GM23248 (cell line): Measurements from ENCODE around the gene PET100. TPM values are rescaled to one million over a fixed set of nuclear protein-coding genes. Genes with fewer than 3 reads are reported as not detected.

Experiments
- DNase-seq: peaks from one replicate; pipeline ENCODE4 v3.0.0-alpha.2; 2015
- H2AFZ ChIP-seq: fragments of 200-600 bp; sonication (generic); 2 replicates; pipeline ENCODE4 v1.6.1; 2016; ENCODE audit warnings: antibody characterized with exemption
- H3F3A ChIP-seq: fragments of 200-600 bp; sonication (generic); 2 replicates; pipeline ENCODE4 v1.6.1; 2016; ENCODE audit warnings: mild to moderate bottlenecking, antibody characterized with exemption, mixed run types; ENCODE audit not compliant: insufficient read depth
- H3K27ac ChIP-seq: fragments of 200-600 bp; sonication (generic); 2 replicates; pipeline ENCODE4 v1.5.1; 2016; ENCODE audit warnings: mild to moderate bottlenecking
- H3K27me3 ChIP-seq: fragments of 200-600 bp; sonication (generic); replicated peaks from 2 replicates; pipeline ENCODE4 v1.6.1; 2016; ENCODE audit warnings: mild to moderate bottlenecking; ENCODE audit not compliant: insufficient read depth
- H3K36me3 ChIP-seq: fragments of 200-600 bp; sonication (generic); 2 replicates; pipeline ENCODE4 v1.6.1; 2016; ENCODE audit warnings: low read depth, mild to moderate bottlenecking
- H3K4me1 ChIP-seq: fragments of 200-600 bp; sonication (generic); 2 replicates; pipeline ENCODE4 v1.6.1; 2016; ENCODE audit warnings: mild to moderate bottlenecking; ENCODE audit not compliant: insufficient read depth
- H3K4me2 ChIP-seq: fragments of 200-600 bp; sonication (generic); one replicate; pipeline ENCODE4 v1.6.1; 2016; ENCODE audit warnings: mild to moderate bottlenecking; ENCODE audit not compliant: unreplicated experiment
- H3K4me3 ChIP-seq: fragments of 200-600 bp; sonication (generic); 2 replicates; pipeline ENCODE4 v1.5.1; 2016; ENCODE audit warnings: mild to moderate bottlenecking
- H3K79me2 ChIP-seq: fragments of 200-600 bp; sonication (generic); 2 replicates; pipeline ENCODE4 v1.6.1; 2016; ENCODE audit warnings: mild to moderate bottlenecking; ENCODE audit not compliant: insufficient read depth
- H3K9ac ChIP-seq: fragments of 200-600 bp; sonication (generic); 2 replicates; pipeline ENCODE4 v1.6.1; 2016; ENCODE audit warnings: mild to moderate bottlenecking
- H3K9me2 ChIP-seq: fragments of 200-600 bp; sonication (generic); 2 replicates; pipeline ENCODE4 v1.6.1; 2016; ENCODE audit warnings: mixed run types, mild to moderate bottlenecking, moderate library complexity; ENCODE audit not compliant: insufficient read depth
- H3K9me3 ChIP-seq: fragments of 200-600 bp; sonication (generic); one replicate; pipeline ENCODE4 v1.6.1; 2017; ENCODE audit warnings: low read depth
- H4K20me1 ChIP-seq: fragments of 200-600 bp; sonication (generic); 2 replicates; pipeline ENCODE4 v1.6.0; 2016; ENCODE audit not compliant: insufficient read depth
- EZH2 ChIP-seq: fragments of 200-600 bp; sonication (generic); IDR thresholded peaks from 2 replicates; pipeline ENCODE4 v1.6.1; 2018; ENCODE audit warnings: antibody characterized with exemption, mild to moderate bottlenecking; ENCODE audit not compliant: insufficient read depth, poor library complexity, severe bottlenecking
- EZH2phosphoT487 ChIP-seq: fragments of 200-600 bp; sonication (generic); IDR thresholded peaks from 2 replicates; pipeline ENCODE4 v1.6.1; 2018; ENCODE audit warnings: antibody characterized with exemption, moderate library complexity, mild to moderate bottlenecking, low read depth; ENCODE audit not compliant: insufficient read depth
- WGBS, 2 experiments: methylation state at CpG; one replicate each; pipeline ENCODE4 v1.1.6; 2015 to 2017; ENCODE audit warnings: low lambda C conversion rate in 2 of 2, low coverage in 1 of 2; ENCODE audit errors: missing lambda C conversion rate in 2 of 2; 5-methylcytosine and 5-hydroxymethylcytosine counted together
- in situ Hi-C: fragments of 300-500 bp; cut with MboI; formaldehyde crosslinking; loops from 2 replicates; pipeline ENCODE4 v1.15.0; 2020
- polyA plus RNA-seq: library from polyadenylated mRNA; unstranded; fragments of >200 nt; fragmentation: Nextera tagmentation; extraction: Ambion mirVana; gene quantifications from 2 replicates; pipeline ENCODE4 v1.2.1, GENCODE V29; 2016
- total RNA-seq: library from RNA; depleted of rRNA; stranded (reverse); fragments of >200 nt; shearing (Covaris generic); gene quantifications from 2 replicates; pipeline ENCODE4 v1.2.3, GENCODE V29; 2014

PET100 gene
- total and polyA plus RNA-seq, 2 experiments from 2014 or later = 13.5 to 199 TPM

DNA sequence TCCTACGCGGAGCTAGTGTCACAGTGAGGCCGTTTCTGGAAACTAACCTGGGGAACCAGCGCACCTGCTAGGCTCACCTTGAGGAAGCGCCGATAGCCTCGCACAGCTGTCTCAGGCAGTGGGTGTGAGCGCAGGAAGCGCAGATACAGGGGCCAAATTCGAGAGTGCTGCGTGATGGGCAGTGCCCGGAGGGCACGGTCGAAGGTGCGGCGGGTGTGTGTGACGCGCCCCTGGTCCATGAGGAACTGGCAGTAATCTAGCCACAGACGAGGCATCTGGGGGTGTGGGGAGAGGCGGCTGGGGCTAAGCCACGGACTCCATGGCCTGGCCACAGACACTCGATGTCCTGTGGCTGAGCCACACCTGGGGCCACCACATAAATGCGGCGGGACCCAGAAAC, 2.4 kb upstream of the PET100 start:
- H3K79me2 ChIP-seq = peaks cover 70% of the 10 kb centered on the region
- in situ Hi-C loops = no loop called here
- DNase-seq = no peak

DNA sequence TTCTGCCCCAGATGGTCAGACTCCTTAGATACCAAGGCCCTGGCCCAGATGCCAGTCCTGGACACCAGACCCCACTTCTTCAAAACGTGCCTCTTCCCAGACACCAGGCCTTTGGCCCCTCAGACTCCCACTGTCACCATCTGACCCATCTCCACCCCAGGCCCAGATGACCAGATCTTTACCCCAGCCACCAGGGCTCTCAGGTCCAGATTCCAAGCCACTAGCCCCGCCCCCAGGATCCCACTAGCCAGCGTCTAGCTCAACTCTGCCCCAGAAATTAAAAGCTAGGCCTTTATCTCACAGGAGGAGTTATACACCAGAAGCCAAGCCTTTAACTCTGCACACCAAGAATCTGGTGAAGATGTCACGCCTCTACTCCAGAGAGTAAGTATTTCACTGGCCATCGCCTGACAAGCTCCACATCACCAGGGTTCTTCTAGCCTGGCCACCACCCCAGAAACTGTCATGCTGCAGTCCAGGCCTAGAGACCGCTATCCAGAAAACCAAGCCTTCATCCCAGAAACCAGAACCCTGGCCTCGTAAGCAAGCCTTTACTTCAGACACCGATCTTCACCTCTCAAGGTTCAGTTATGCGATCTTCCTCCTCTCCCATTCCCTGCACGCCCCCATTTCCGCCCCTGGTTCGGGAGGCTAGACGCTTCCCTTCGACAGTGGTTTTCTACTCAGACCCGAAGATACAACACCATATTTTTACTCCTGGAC, 843 bp upstream of the PET100 start:
- Histone ChIP-seq H3K79me2 (peaks cover 70% of the 10 kb centered on the region), H3K36me3 (no peaks in the 10 kb centered on the region), H3K9ac (peak overlapping the region; percentile 100), H3K27ac (peak overlapping the region; percentile 56), H2AFZ (peak overlapping the region; percentile 80), H3K4me1 (peaks cover 14% of the 10 kb centered on the region), H3K4me3 (peak overlapping the region; percentile 96), H4K20me1 (no peaks in the 10 kb centered on the region), H3K9me2 (no peaks in the 10 kb centered on the region), H3F3A (no peaks in the 10 kb centered on the region), H3K27me3 (no peaks in the 10 kb centered on the region), H3K9me3 (no peaks in the 10 kb centered on the region), H3K4me2 (peak overlapping the region; percentile 89)
- DNase-seq = peak; percentile 48
- WGBS, 2 experiments = 7% methylated on average over 15 of the region's 15 CpGs
- no peak for TF ChIP-seq EZH2phosphoT487
- no peak for TF ChIP-seq EZH2
- in situ Hi-C loops = no loop called here

More for the DNA sequence above, 2.4 kb upstream of the PET100 start:
- Histone ChIP-seq H3K27ac (no peak overlapping the region), H3K9me3 (no peaks in the 10 kb centered on the region), H3K4me3 (no peak overlapping the region), H2AFZ (no peak overlapping the region), H3K27me3 (no peaks in the 10 kb centered on the region), H3K9me2 (no peaks in the 10 kb centered on the region), H3K36me3 (no peaks in the 10 kb centered on the region), H3K4me1 (peaks cover 14% of the 10 kb centered on the region), H3F3A (no peaks in the 10 kb centered on the region), H3K4me2 (no peak overlapping the region), H3K9ac (no peak overlapping the region), H4K20me1 (no peaks in the 10 kb centered on the region)
- 87 to 89% methylated on average over 20 to 24 of the region's 24 CpGs for WGBS, 2 experiments
- TF ChIP-seq EZH2phosphoT487 (no peak), EZH2 (no peak)

DNA sequence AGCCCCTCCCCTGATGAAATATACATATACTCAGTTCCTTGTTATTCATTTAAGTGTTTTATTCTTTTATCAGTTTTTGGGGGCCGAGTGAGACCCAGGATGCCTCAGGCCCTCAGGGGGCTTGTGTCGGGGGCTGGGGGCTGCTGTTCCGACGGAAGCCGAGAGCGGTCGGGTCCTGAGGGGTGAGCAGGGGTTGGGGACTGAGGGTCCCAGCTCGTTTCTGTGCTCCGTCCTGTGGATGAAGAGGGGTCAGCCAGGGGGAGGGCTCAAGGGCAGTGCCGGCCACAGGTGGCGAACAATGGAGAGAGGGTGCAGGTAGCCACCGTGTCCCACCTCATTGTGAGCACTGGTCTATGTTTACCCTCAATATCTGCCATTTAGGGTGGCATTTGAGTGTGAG, 2.0 kb downstream of the PET100 start:
- no peak overlapping the region for H3K9ac ChIP-seq
- H3K4me1 ChIP-seq = peaks cover 14% of the 10 kb centered on the region
- H3K36me3 ChIP-seq = no peaks in the 10 kb centered on the region
- H3K9me2 ChIP-seq = no peaks in the 10 kb centered on the region
- H3K4me2 ChIP-seq = no peak overlapping the region
- H2AFZ ChIP-seq = no peak overlapping the region
- H3K9me3 ChIP-seq = no peaks in the 10 kb centered on the region
- no peak overlapping the region for H3K4me3 ChIP-seq
- in situ Hi-C loops = no loop called here
- no peak overlapping the region for H3K27ac ChIP-seq
- H3K79me2 ChIP-seq = peaks cover 52% of the 10 kb centered on the region
- TF ChIP-seq EZH2 (no peak), EZH2phosphoT487 (no peak)
- H4K20me1 ChIP-seq = no peaks in the 10 kb centered on the region
- no peaks in the 10 kb centered on the region for H3F3A ChIP-seq
- no peaks in the 10 kb centered on the region for H3K27me3 ChIP-seq
- WGBS, 2 experiments = 87 to 90% methylated on average over 8 to 12 of the region's 12 CpGs
- no peak for DNase-seq

DNA sequence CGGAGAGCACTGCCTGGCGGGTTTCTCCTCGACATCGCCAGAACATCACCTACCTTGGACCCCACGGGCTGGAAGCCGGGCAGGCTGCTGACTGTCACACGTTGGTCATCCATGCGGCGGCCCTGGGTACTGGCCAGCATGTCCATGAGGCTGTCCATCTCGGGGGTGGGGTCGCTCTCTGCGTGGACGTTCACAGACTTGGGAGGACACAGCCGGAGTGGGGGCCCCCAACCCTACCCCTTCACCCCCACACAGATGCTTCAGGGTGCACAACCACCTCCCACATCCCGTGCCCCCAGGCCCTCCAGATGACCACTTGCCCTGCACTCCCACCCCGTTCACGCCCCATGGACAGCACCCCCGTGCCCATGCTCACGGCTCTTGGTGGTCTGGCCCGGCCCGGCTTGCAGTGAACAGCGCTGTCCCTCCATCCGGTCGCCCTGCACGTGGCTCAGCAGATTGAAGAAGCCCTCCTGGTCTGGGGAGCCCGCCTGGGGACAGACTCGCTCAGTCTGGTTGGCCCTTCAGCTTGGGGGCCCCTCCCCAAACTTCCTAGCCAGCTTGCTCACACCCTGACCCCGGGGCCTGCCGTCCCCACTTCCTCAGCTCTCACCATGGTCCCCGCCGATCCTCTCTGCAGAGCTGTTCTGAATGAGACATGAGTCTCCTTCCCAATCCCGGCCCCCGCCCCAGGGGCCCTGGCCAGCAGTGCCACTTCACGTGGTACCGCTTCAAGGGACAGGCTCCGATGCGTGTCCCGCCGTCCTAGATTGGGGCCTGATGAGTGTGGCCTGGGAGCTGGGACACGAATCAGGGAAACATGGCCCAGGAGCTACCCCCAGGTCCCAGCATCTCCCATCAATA, 3.0 kb downstream of the PET100 start:
- Histone ChIP-seq H3K4me2 (no peak overlapping the region), H3K9me3 (no peaks in the 10 kb centered on the region), H3K79me2 (peaks cover 42% of the 10 kb centered on the region), H3K9me2 (no peaks in the 10 kb centered on the region), H3K36me3 (no peaks in the 10 kb centered on the region), H3F3A (no peaks in the 10 kb centered on the region), H2AFZ (no peak overlapping the region), H3K9ac (no peak overlapping the region), H3K4me3 (no peak overlapping the region), H3K27me3 (0 out of 2 replicates have a peak, but pooled peaks cover 3% of the 10 kb centered on the region), H3K4me1 (peaks cover 14% of the 10 kb centered on the region), H4K20me1 (no peaks in the 10 kb centered on the region), H3K27ac (no peak overlapping the region)
- TF ChIP-seq EZH2 = no peak
- TF ChIP-seq EZH2phosphoT487 = no peak
- no peak for DNase-seq
- in situ Hi-C loops = no loop called here
- 87 to 90% methylated on average over 28 to 40 of the region's 40 CpGs for WGBS, 2 experiments
